Panc1 (cell line): ENCODE results near the gene NR4A3. TPM values are rescaled to one million over a fixed set of nuclear protein-coding genes. Genes with fewer than 3 reads are reported as not detected.

Experiments
- ATAC-seq: fragments of 200-7000 bp; cut with Tn5 transposase; 2 replicates; pipeline ENCODE4 v1.9.1; 2020; ENCODE audit warnings: mild to moderate bottlenecking, moderate library complexity
- BruUV-seq: library from RNA; stranded (reverse); fragments of 400-500 nt; replicated peaks from 2 replicates; lab custom pipeline; 2021; lab: Mats Ljungman, UMichigan
- CTCF ChIA-PET: fragments of 300-600 bp; sonication (Branson Sonifier 250); formaldehyde crosslinking; loops from one replicate; lab custom pipeline; 2022; ENCODE audit warnings: antibody characterized with exemption; lab: Charles Lee
- POLR2A ChIA-PET: fragments of 300-600 bp; sonication (Branson Sonifier 250); formaldehyde crosslinking; loops from one replicate; lab custom pipeline; 2022; ENCODE audit warnings: antibody characterized with exemption; lab: Charles Lee
- DNase-seq: peaks from one replicate; pipeline ENCODE4 v3.0.0-alpha.2; 2010; ENCODE audit warnings: low read depth, low spot score
- H3K27ac ChIP-seq: 2 replicates; pipeline ENCODE4 v1.5.1; 2011; ENCODE audit warnings: mild to moderate bottlenecking, low read length, inconsistent platforms
- H3K27me3 ChIP-seq: fragments of 200-500 bp; sonication (Bioruptor generic); 2 replicates; pipeline ENCODE4 v1.6.0; 2014; ENCODE audit warnings: low read length, inconsistent platforms; ENCODE audit not compliant: control insufficient read depth, insufficient read depth
- H3K36me3 ChIP-seq: fragments of 200-500 bp; sonication (Bioruptor generic); 2 replicates; pipeline ENCODE4 v1.5.1; 2014; ENCODE audit warnings: inconsistent platforms, mild to moderate bottlenecking, low read length, moderate library complexity; ENCODE audit not compliant: control insufficient read depth, insufficient read depth
- H3K4me1 ChIP-seq: 2 replicates; pipeline ENCODE4 v1.5.1; 2011; ENCODE audit warnings: inconsistent platforms, mild to moderate bottlenecking, low read length, moderate library complexity; ENCODE audit not compliant: control insufficient read depth, insufficient read depth
- H3K4me3 ChIP-seq, 2 experiments: 2 replicates each; pipeline ENCODE4 v1.5.1; 2011 to 2012; ENCODE audit warnings: low read depth in 2 of 2, low read length in 2 of 2, mild to moderate bottlenecking in 2 of 2, inconsistent platforms in 1 of 2, moderate library complexity in 1 of 2
- H3K9me3 ChIP-seq: fragments of 200-500 bp; sonication (Bioruptor generic); 2 replicates; pipeline ENCODE4 v1.5.1; 2014; ENCODE audit warnings: low read depth, mild to moderate bottlenecking, inconsistent platforms, low read length, moderate library complexity; ENCODE audit not compliant: control insufficient read depth, insufficient read depth
- CTCF ChIP-seq: fragments of 450-650 bp; IDR thresholded peaks from 2 replicates; pipeline ENCODE4 v1.5.1; 2017; ENCODE audit warnings: mild to moderate bottlenecking
- POLR2AphosphoS5 ChIP-seq: IDR thresholded peaks from 2 replicates; pipeline ENCODE4 v1.6.1; 2012; ENCODE audit warnings: mild to moderate bottlenecking, low read depth, low read length, moderate library complexity
- REST ChIP-seq, 2 experiments: IDR thresholded peaks; 2 replicates each; pipeline ENCODE4 v1.6.1; 2011 to 2012; ENCODE audit warnings: low read depth in 2 of 2, control low read depth in 1 of 2, low read length in 1 of 2, mild to moderate bottlenecking in 1 of 2, moderate library complexity in 1 of 2; ENCODE audit not compliant: insufficient read depth in 1 of 2
- SIN3A ChIP-seq: IDR thresholded peaks from 2 replicates; pipeline ENCODE4 v1.6.1; 2012; ENCODE audit warnings: low read depth, mild to moderate bottlenecking, low read length, moderate library complexity, borderline replicate concordance; ENCODE audit not compliant: insufficient read depth
- TCF7L2 ChIP-seq: IDR thresholded peaks from 2 replicates; pipeline ENCODE4 v1.6.1; 2011; ENCODE audit warnings: mild to moderate bottlenecking, low read depth, low read length, inconsistent platforms
- in situ Hi-C: cut with HindIII; loops from 2 replicates; pipeline ENCODE4 v1.10.0; 2016; ENCODE audit warnings: low sequenced_read_pairs, low pct_unique_long_range_greater_than_20kb
- intact Hi-C: fragments of 100-400 bp; cut with micrococcal nuclease; formaldehyde crosslinking; loops from one replicate; pipeline ENCODE4 v1.10.0; 2022; ENCODE audit not compliant: unreplicated experiment
- total RNA-seq: library from RNA; stranded (reverse); gene quantifications from one replicate; pipeline ENCODE4 v1.2.1, GENCODE V29; 2021; ENCODE audit not compliant: unreplicated experiment

NR4A3 gene
- total RNA-seq, 1 experiment from 2014 or later, result 0.13 TPM

GRCh38 chr9:99818500-99818899 is 3.2 kb upstream of the NR4A3 start:
- TSS peak; percentile 75 for BruUV-seq
- CTCF ChIA-PET, result no interaction called here
- in situ Hi-C loops, result no loop called here

GRCh38 chr9:99819123-99819855 is 2.4 kb upstream of the NR4A3 start:
- Histone ChIP-seq H3K9me3 (no peaks in the 10 kb centered on the region), H3K27me3 (no peaks in the 10 kb centered on the region), H3K4me1 (no peaks in the 10 kb centered on the region), H3K4me3 (peak overlapping the region; percentile 56 to 88), H3K27ac (peak overlapping the region; percentile 57), H3K36me3 (no peaks in the 10 kb centered on the region)
- BruUV-seq, result no TSS peak
- ATAC-seq (peak; percentile 81), DNase-seq (no peak)
- intact Hi-C loops, result no loop called here
- in situ Hi-C loops, result no loop called here
- ChIA-PET CTCF (no interaction called here), POLR2A (interaction anchor here (0.6 kb wide), 1 partner anchor 88 kb away, joined by 4 read pairs; no protein-coding TSS in a partner anchor)
- no peak for TF ChIP-seq POLR2AphosphoS5
- TF ChIP-seq TCF7L2, result no peak
- TF ChIP-seq CTCF, result no peak
- no peak for TF ChIP-seq REST (IDR thresholded peaks at IDR 0.05; ENCODE audit: insufficient read depth in 1 of 2, low read depth in 2 of 2, low read length in 1 of 2)
- no peak; the same call in 1 of the 2 replicates for TF ChIP-seq SIN3A

More at GRCh38 chr9:99818500-99818899, 3.2 kb upstream of the NR4A3 start:
- no peak for TF ChIP-seq CTCF
- TF ChIP-seq TCF7L2, result no peak
- no peak for TF ChIP-seq SIN3A
- TF ChIP-seq REST (IDR thresholded peaks at IDR 0.05; ENCODE audit: insufficient read depth in 1 of 2, low read depth in 2 of 2, low read length in 1 of 2), result no peak
- no peak for TF ChIP-seq POLR2AphosphoS5
- Histone ChIP-seq H3K4me1 (no peaks in the 10 kb centered on the region), H3K9me3 (no peaks in the 10 kb centered on the region), H3K36me3 (no peaks in the 10 kb centered on the region), H3K27ac (no peak overlapping the region), H3K4me3 (peak overlapping the region; percentile 56 to 88), H3K27me3 (no peaks in the 10 kb centered on the region)
- DNase-seq (no peak), ATAC-seq (no peak)
- intact Hi-C loops, result no loop called here
- POLR2A ChIA-PET, result interaction anchor here (0.6 kb wide), 1 partner anchor 88 kb away, joined by 4 read pairs; no protein-coding TSS in a partner anchor
